Measurements from ENCODE around the gene ZNF397. TPM values are rescaled to one million over a fixed set of nuclear protein-coding genes. Genes with fewer than 3 reads are reported as not detected.

The ZNF397 gene
- total and polyA plus RNA-seq, 7 experiments from 2014 or later = 9.0 to 59.1 (median 14.5) TPM

DNA sequence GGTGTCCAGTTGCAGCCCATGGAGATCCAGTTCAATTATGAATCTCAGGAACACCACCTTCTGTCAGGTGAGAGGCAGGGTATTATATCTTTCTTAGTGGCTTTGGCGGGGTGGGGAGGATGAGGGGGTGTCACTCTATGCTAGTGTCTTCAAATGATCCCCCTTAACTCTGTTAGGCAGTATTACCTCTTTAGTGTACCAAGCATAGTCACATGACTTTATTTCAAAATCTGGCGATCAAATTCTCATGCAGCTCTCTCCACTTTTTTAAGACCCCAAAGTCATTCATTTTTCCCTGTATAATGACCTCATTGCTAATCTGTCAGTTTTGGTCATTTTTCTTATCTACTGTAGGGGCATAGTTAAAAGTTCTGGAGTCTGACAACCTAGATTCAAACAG lies 50.3 kb downstream of the ZNF397 start:
- Histone ChIP-seq H3K4me1 (ENCODE audit: control insufficient read depth in 2 of 2, insufficient read depth in 2 of 2, low read length in 2 of 2) (peaks cover 16 to 18% of the 10 kb centered on the region in 2 donors), H3K4me3 (ENCODE audit: low read length) (peak overlapping the region; percentile 90), H3K36me3 (ENCODE audit: control insufficient read depth in 2 of 3, insufficient read depth in 3 of 3, low read length in 3 of 3) (peaks cover 0 to 18% (median 0%) of the 10 kb centered on the region in 3 experiments), H3K9me3 (ENCODE audit: control insufficient read depth in 2 of 3, low read length in 3 of 3) (no peaks in the 10 kb centered on the region), H3K27ac (ENCODE audit: low read depth, low read length) (peak overlapping the region; percentile 86), H3K27me3 (ENCODE audit: control insufficient read depth in 2 of 2, insufficient read depth in 2 of 2, low read length in 2 of 2) (no peaks in the 10 kb centered on the region)
- no peak for DNase-seq
- Mint-ChIP-seq H3K4me1 (peaks cover 34 to 90% (median 78%) of the 10 kb centered on the region in 7 donors), H3K4me3 (peak overlapping the region; percentile 97 to 99 (median 98)), H3K36me3 (peaks cover 6 to 52% (median 33%) of the 10 kb centered on the region in 5 donors), H3K27ac (peak overlapping the region; percentile 94 to 100 (median 98)), H3K9me3 (peaks cover 0 to 17% (median 3%) of the 10 kb centered on the region in 11 donors), H3K27me3 (no peaks in the 10 kb centered on the region)
- ChIA-PET CTCF (no interaction called here), POLR2A (interaction anchor here (0.9 to 3.3 kb wide), 5 partner anchors 23 to 54 kb away, joined by 3 to 20 read pairs (median 6); partner anchors contain the start of genes ZNF24 and ZNF397)
- intact Hi-C loops (cut with micrococcal nuclease) = loop anchor here (2.0 to 5.0 kb wide), 6 partner anchors 60 to 1538 kb away; partner anchors contain the start of genes GALNT1 (in 1 of the 2), KIAA1328 (in 1 of the 2), MAPRE2 (in 1 of the 2) and RPRD1A (in 1 of the 2)
- ATAC-seq = no peak

DNA sequence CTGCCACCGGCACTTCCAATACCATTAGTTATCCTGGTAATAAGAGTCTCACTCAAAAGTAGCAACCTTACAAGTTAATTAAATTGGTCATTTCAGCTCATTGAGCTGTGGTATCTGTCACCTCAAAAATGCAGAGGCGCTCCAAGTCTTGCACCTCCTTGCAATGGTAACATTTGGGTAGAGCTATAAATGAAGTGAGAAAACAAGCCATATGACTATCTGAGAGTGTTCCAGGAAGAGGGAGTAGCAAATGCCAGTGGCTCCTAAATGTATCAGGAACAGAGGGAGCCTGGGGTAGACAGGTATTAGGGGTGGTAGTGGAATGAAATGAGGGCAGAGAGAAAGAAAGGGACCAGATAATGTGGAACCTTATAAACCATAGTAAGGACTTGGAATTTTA lies 55.2 kb downstream of the ZNF397 start:
- Histone ChIP-seq H3K36me3 (ENCODE audit: control insufficient read depth in 2 of 3, insufficient read depth in 3 of 3, low read length in 3 of 3) (peaks cover 0 to 48% (median 0%) of the 10 kb centered on the region in 3 experiments), H3K4me3 (ENCODE audit: low read length) (no peak overlapping the region), H3K9me3 (ENCODE audit: control insufficient read depth in 2 of 3, low read length in 3 of 3) (peaks cover 0 to 19% (median 0%) of the 10 kb centered on the region in 3 experiments), H3K27me3 (ENCODE audit: control insufficient read depth in 2 of 2, insufficient read depth in 2 of 2, low read length in 2 of 2) (no peaks in the 10 kb centered on the region), H3K27ac (ENCODE audit: low read depth, low read length) (no peak overlapping the region), H3K4me1 (ENCODE audit: control insufficient read depth in 2 of 2, insufficient read depth in 2 of 2, low read length in 2 of 2) (peaks cover 1 to 11% of the 10 kb centered on the region in 2 donors)
- H3K27ac Mint-ChIP-seq = peak overlapping the region in 1 of 9 donors; percentile 37
- DNase-seq (no peak), ATAC-seq (no peak)
- H3K4me1 Mint-ChIP-seq = peaks cover 19 to 61% (median 48%) of the 10 kb centered on the region in 7 donors
- POLR2A ChIA-PET = interaction anchor here (0.5 to 0.6 kb wide), 3 partner anchors 46 to 271 kb away, joined by 3 to 4 read pairs (median 4); no protein-coding TSS in a partner anchor
- H3K4me3 Mint-ChIP-seq = no peak overlapping the region
- peaks cover 0 to 47% (median 24%) of the 10 kb centered on the region in 11 donors for H3K9me3 Mint-ChIP-seq
- peaks cover 21 to 83% (median 73%) of the 10 kb centered on the region in 5 donors for H3K36me3 Mint-ChIP-seq
- H3K27me3 Mint-ChIP-seq = no peaks in the 10 kb centered on the region
- intact Hi-C loops (cut with micrococcal nuclease) = no loop called here
- CTCF ChIA-PET = no interaction called here

DNA sequence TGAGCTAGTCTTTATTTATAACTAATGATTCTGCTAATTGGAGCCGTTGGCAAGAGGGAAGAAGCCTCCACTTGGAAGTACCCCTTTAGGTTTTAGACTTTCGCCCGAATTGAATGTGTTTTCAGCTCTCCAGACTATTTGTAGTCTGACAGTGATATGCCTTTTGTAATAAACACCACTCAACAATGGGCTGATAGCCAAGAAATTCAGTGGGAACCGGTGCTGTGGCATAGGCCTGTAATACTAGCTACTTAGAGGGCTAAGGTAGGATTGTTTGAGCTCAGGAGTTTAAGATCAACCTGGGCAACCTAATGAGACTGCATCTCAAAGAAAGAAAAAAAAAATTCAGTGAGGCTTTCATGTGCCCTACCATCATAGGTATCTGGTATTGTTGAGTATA lies 62.8 kb downstream of the ZNF397 start:
- peaks cover 29 to 80% (median 33%) of the 10 kb centered on the region in 3 experiments for H3K9me3 ChIP-seq (ENCODE audit: control insufficient read depth in 2 of 3, low read length in 3 of 3)
- Mint-ChIP-seq H3K4me1 (peaks cover 0 to 7% (median 0%) of the 10 kb centered on the region in 7 donors), H3K4me3 (no peak overlapping the region), H3K36me3 (peaks cover 28 to 88% (median 84%) of the 10 kb centered on the region in 5 donors), H3K9me3 (peaks cover 12 to 98% (median 70%) of the 10 kb centered on the region in 11 donors), H3K27me3 (no peaks in the 10 kb centered on the region), H3K27ac (no peak overlapping the region)
- peaks cover 9 to 71% (median 14%) of the 10 kb centered on the region in 3 experiments for H3K36me3 ChIP-seq (ENCODE audit: control insufficient read depth in 2 of 3, insufficient read depth in 3 of 3, low read length in 3 of 3)
- ATAC-seq = no peak
- CTCF ChIA-PET = interaction anchor here (1.2 kb wide), 1 partner anchor 36 kb away, joined by 3 read pairs; no protein-coding TSS in a partner anchor
- no peak for DNase-seq
- H3K27me3 ChIP-seq (ENCODE audit: control insufficient read depth in 2 of 2, insufficient read depth in 2 of 2, low read length in 2 of 2) = no peaks in the 10 kb centered on the region
- no peak overlapping the region for H3K4me3 ChIP-seq (ENCODE audit: low read length)
- no peak overlapping the region for H3K27ac ChIP-seq (ENCODE audit: low read depth, low read length)
- no peaks in the 10 kb centered on the region for H3K4me1 ChIP-seq (ENCODE audit: control insufficient read depth in 2 of 2, insufficient read depth in 2 of 2, low read length in 2 of 2)
- POLR2A ChIA-PET = no interaction called here
- intact Hi-C loops (cut with micrococcal nuclease) = no loop called here

GRCh38 chr18:35306588-35307250 lies 65.9 kb downstream of the ZNF397 start:
- no peak overlapping the region for H3K27ac Mint-ChIP-seq
- POLR2A ChIA-PET = no interaction called here
- H3K4me1 Mint-ChIP-seq = no peaks in the 10 kb centered on the region
- H3K36me3 ChIP-seq (ENCODE audit: control insufficient read depth in 2 of 3, insufficient read depth in 3 of 3, low read length in 3 of 3) = peaks cover 9 to 56% (median 16%) of the 10 kb centered on the region in 3 experiments
- H3K27me3 ChIP-seq (ENCODE audit: control insufficient read depth in 2 of 2, insufficient read depth in 2 of 2, low read length in 2 of 2) = no peaks in the 10 kb centered on the region
- H3K4me3 ChIP-seq (ENCODE audit: low read length) = no peak overlapping the region
- no peak overlapping the region for H3K4me3 Mint-ChIP-seq
- H3K9me3 ChIP-seq (ENCODE audit: control insufficient read depth in 2 of 3, low read length in 3 of 3) = peaks cover 39 to 92% (median 42%) of the 10 kb centered on the region in 3 experiments
- H3K27me3 Mint-ChIP-seq = no peaks in the 10 kb centered on the region
- DNase-seq (no peak), ATAC-seq (no peak)
- no peak overlapping the region for H3K27ac ChIP-seq (ENCODE audit: low read depth, low read length)
- H3K9me3 Mint-ChIP-seq = peaks cover 16 to 99% (median 73%) of the 10 kb centered on the region in 11 donors
- intact Hi-C loops (cut with micrococcal nuclease) = no loop called here
- H3K4me1 ChIP-seq (ENCODE audit: control insufficient read depth in 2 of 2, insufficient read depth in 2 of 2, low read length in 2 of 2) = no peaks in the 10 kb centered on the region
- H3K36me3 Mint-ChIP-seq = peaks cover 36 to 79% (median 72%) of the 10 kb centered on the region in 5 donors
- CTCF ChIA-PET = no interaction called here

Other genes with a start within 250 kb of the ZNF397 start
- gene MAPRE2, start 199.6 kb upstream of the ZNF397 start, total RNA-seq = 10 to 100 TPM; 44.7 to 84.4 (median 63.5) TPM
- gene MAPRE2, start 199.6 kb upstream of the ZNF397 start, polyA plus RNA-seq = 10 to 100 TPM; 82.6 to 84.3 TPM
- 10 to 100 TPM; 14.0 to 23.2 (median 20.8) TPM for gene ZSCAN30, start 49.2 kb downstream of the ZNF397 start, total RNA-seq
- 1 to 10 TPM; 5.5 to 7.2 TPM for gene ZSCAN30, start 49.2 kb downstream of the ZNF397 start, polyA plus RNA-seq
- gene ZNF24, start 103.4 kb downstream of the ZNF397 start, total RNA-seq = 10 to 100 TPM; 55.6 to 98.1 (median 80.8) TPM
- gene ZNF24, start 103.4 kb downstream of the ZNF397 start, polyA plus RNA-seq = 10 to 100 TPM; 67.6 to 80.5 TPM
- gene ZNF396, start 136.3 kb downstream of the ZNF397 start, total RNA-seq = 1 to 10 TPM in 2 of 5 experiments, under 1 TPM in 3; 0.11 to 8.2 (median 0.54) TPM
- 1 to 10 TPM; 1.0 to 1.6 TPM for gene ZNF396, start 136.3 kb downstream of the ZNF397 start, polyA plus RNA-seq